K562 (cell line): ENCODE data around the gene KCND3. TPM values are rescaled to one million over a fixed set of nuclear protein-coding genes. Genes with fewer than 3 reads are reported as not detected.

Experiments
- ATAC-seq: fragments of 200-7000 bp; cut with Tn5 transposase; 3 replicates; pipeline ENCODE4 v1.9.1; 2020; ENCODE audit warnings: moderate library complexity
- BruUV-seq: library from RNA; stranded (reverse); fragments of 400-500 nt; replicated peaks from 2 replicates; lab custom pipeline; 2021; lab: Mats Ljungman, UMichigan
- CTCF ChIA-PET: fragments of 300-600 bp; formaldehyde crosslinking; extraction: SDS; loops from one replicate; lab custom pipeline; 2021; ENCODE audit warnings: low intra/inter-chr PET ratio; lab: Yijun Ruan, JAX
- POLR2A ChIA-PET: fragments of 300-600, 350-650 bp; sonication (Branson Sonifier 250); formaldehyde crosslinking; extraction: SDS; loops from one replicate; lab custom pipeline; 2021; ENCODE audit warnings: antibody characterized with exemption, inconsistent platforms; lab: Yijun Ruan, JAX
- DNase-seq, 4 experiments: peaks; one replicate each; pipeline versions ENCODE4 v3.0.0 to v3.0.0-alpha.2; 2011 to 2018; ENCODE audit warnings: low spot score in 3 of 4, mixed read lengths in 3 of 4; ENCODE audit errors: extremely low read depth in 1 of 4
- FAIRE-seq: peaks from 2 replicates; lab custom pipeline; 2011; peaks lifted over from hg19 to GRCh38; lab: Jason Lieb, UNC
- H2AFZ ChIP-seq: 2 replicates; pipeline ENCODE4 v1.6.0; 2011; ENCODE audit warnings: low read depth, low read length, control low read depth, inconsistent platforms
- H3K27ac ChIP-seq: fragments of 200-600 bp; 3 replicates; pipeline ENCODE4 v1.8.0; 2011; ENCODE audit warnings: low read depth, mild to moderate bottlenecking, control low read depth, inconsistent platforms, low read length, moderate library complexity, mixed read lengths; ENCODE audit errors: extremely low read depth
- H3K27me3 ChIP-seq, 2 experiments: fragments of 300-600 bp in 1 of 2; 2 replicates in 1 of 2; 3 replicates in 1 of 2; pipeline versions ENCODE4 v1.6.0 to v1.8.0; 2011; ENCODE audit warnings: inconsistent platforms in 2 of 2, low read length in 2 of 2, mild to moderate bottlenecking in 1 of 2, mixed read lengths in 1 of 2, moderate library complexity in 1 of 2; ENCODE audit not compliant: control insufficient read depth in 2 of 2, insufficient read depth in 2 of 2
- H3K36me3 ChIP-seq: fragments of 300-600 bp; 3 replicates; pipeline ENCODE4 v1.8.0; 2011; ENCODE audit warnings: mild to moderate bottlenecking, low read length, inconsistent platforms; ENCODE audit not compliant: control insufficient read depth, insufficient read depth
- H3K4me1 ChIP-seq, 2 experiments: fragments of 200-600 bp in 1 of 2; replicated peaks in 1 of 2; 2 replicates in 1 of 2; 3 replicates in 1 of 2; pipeline versions ENCODE4 v1.5.1 to v1.8.0; 2011; ENCODE audit warnings: inconsistent platforms in 2 of 2, low read length in 2 of 2, mild to moderate bottlenecking in 1 of 2, mixed read lengths in 1 of 2, moderate library complexity in 1 of 2; ENCODE audit not compliant: control insufficient read depth in 2 of 2, insufficient read depth in 2 of 2
- H3K4me2 ChIP-seq: 2 replicates; pipeline ENCODE4 v1.6.1; 2011; ENCODE audit warnings: low read length, control low read depth, inconsistent platforms, mixed read lengths; ENCODE audit not compliant: insufficient read depth
- H3K4me3 ChIP-seq: fragments of 200-600 bp; sonication (generic), shearing (Covaris generic); 2 replicates; pipeline ENCODE4 v1.5.1; 2016; ENCODE audit warnings: control low read depth, inconsistent platforms
- H3K79me2 ChIP-seq: fragments of 200-600 bp; 3 replicates; pipeline ENCODE4 v1.8.0; 2011; ENCODE audit warnings: low read length, inconsistent platforms; ENCODE audit not compliant: control insufficient read depth, insufficient read depth
- H3K9ac ChIP-seq, 2 experiments: 2 replicates each; pipeline versions ENCODE4 v1.6.0 to v1.6.1; 2011; ENCODE audit warnings: low read depth in 2 of 2, low read length in 2 of 2, control low read depth in 1 of 2, inconsistent platforms in 1 of 2, mild to moderate bottlenecking in 1 of 2, mixed read lengths in 1 of 2; ENCODE audit not compliant: insufficient read depth in 1 of 2
- H3K9me1 ChIP-seq: one replicate; pipeline ENCODE4 v1.6.0; 2011; ENCODE audit warnings: inconsistent platforms, mild to moderate bottlenecking, low read length, moderate library complexity; ENCODE audit not compliant: control insufficient read depth, insufficient read depth
- H3K9me3 ChIP-seq: replicated peaks from 2 replicates; pipeline ENCODE4 v1.5.1; 2011; ENCODE audit warnings: low read depth, low read length, inconsistent platforms; ENCODE audit not compliant: control insufficient read depth, insufficient read depth
- H4K20me1 ChIP-seq: replicated peaks from 2 replicates; pipeline ENCODE4 v1.6.1; 2011; ENCODE audit warnings: low read length, inconsistent platforms, mixed read lengths; ENCODE audit not compliant: control insufficient read depth, insufficient read depth
- CBX2 ChIP-seq: fragments of 200-600 bp; sonication (generic); IDR thresholded peaks from one replicate; pipeline ENCODE4 v1.6.1; 2012; ENCODE audit warnings: mild to moderate bottlenecking, low read length, inconsistent platforms; ENCODE audit not compliant: insufficient read depth, poor library complexity, severe bottlenecking
- E2F3 ChIP-seq: fragments of 250-450 bp; sonication (Bioruptor Pico); IDR thresholded peaks from 2 replicates; pipeline ENCODE4 v1.4.0; 2020; ENCODE audit warnings: mild to moderate bottlenecking
- GATAD2A ChIP-seq: fragments of 450-650 bp; IDR thresholded peaks from 2 replicates; pipeline ENCODE4 v1.6.1; 2017
- MEF2A ChIP-seq: IDR thresholded peaks from 2 replicates; pipeline ENCODE4 v1.6.1; 2011; ENCODE audit warnings: low read depth, mild to moderate bottlenecking, low read length, moderate library complexity; ENCODE audit not compliant: control insufficient read depth
- U2AF2 ChIP-seq: fragments of 200-400 bp; formaldehyde crosslinking; optimal IDR thresholded peaks from 2 replicates; pipeline ENCODE3; 2017; ENCODE audit warnings: low read depth, mild to moderate bottlenecking, low read length
- ZNF778 ChIP-seq: fragments of 450-650 bp; formaldehyde crosslinking; IDR thresholded peaks from 2 replicates; pipeline ENCODE4 v1.4.0; 2020; ENCODE audit warnings: mild to moderate bottlenecking, moderate library complexity
- whole genome bisulfite sequencing: fragments of 100-300 bp; shearing (Covaris generic); methylation state at CpG from one replicate; pipeline ENCODE4 v1.1.6; 2016; ENCODE audit warnings: low coverage, mixed read lengths; ENCODE audit not compliant: insufficient coverage; ENCODE audit errors: missing lambda C conversion rate; 5-methylcytosine and 5-hydroxymethylcytosine counted together
- in situ Hi-C: fragments of 300-500 bp; cut with MboI; formaldehyde crosslinking; loops from 4 replicates; pipeline ENCODE4 v1.15.0; 2018; ENCODE audit warnings: inconsistent platforms, mixed read lengths
- intact Hi-C: fragments of 100-400 bp; cut with micrococcal nuclease; formaldehyde crosslinking; loops from 2 replicates; pipeline ENCODE4 v1.14.2; 2022
- polyA plus RNA-seq, 8 experiments: library from polyadenylated mRNA; depleted of rRNA in 4 of 8; stranded (reverse) in 5 of 8; unstranded in 3 of 8; fragments of >200 nt; fragmentation: Nextera tagmentation in 2 of 8; fragmentation: Illumina TruSeq in 1 of 8; extraction: Ambion mirVana in 2 of 8; extraction: Trizol in 1 of 8; gene quantifications; 2 replicates each; pipeline versions ENCODE4 v1.2.1 to v1.2.3, GENCODE V29; 2011 to 2014; ENCODE audit warnings: inconsistent platforms in 1 of 8, missing spikeins in 1 of 8
- total RNA-seq, 7 experiments: library from RNA; depleted of rRNA in 6 of 7; stranded (reverse); fragments of >200 nt in 6 of 7; fragmentation: Illumina TruSeq in 2 of 7; extraction: Trizol in 2 of 7; gene quantifications; 2 replicates each; pipeline versions ENCODE4 v1.2.1 to v1.2.3, GENCODE V29; 2011 to 2021; ENCODE audit warnings: low replicate concordance in 1 of 7
- TF ChIP-seq, protein P1 (sequence below): fragments of 450-650 bp; IDR thresholded peaks from 2 replicates; pipeline ENCODE4 v1.6.1; 2016; ENCODE audit warnings: missing biosample characterization, missing genetic modification characterization
- TF ChIP-seq, protein P2 (sequence below): fragments of 450-650 bp; IDR thresholded peaks from 2 replicates; pipeline ENCODE4 v1.7.1; 2018; ENCODE audit warnings: mild to moderate bottlenecking, low read depth; ENCODE audit not compliant: partially characterized antibody
- TF ChIP-seq, protein P3 (sequence below): fragments of 450-650 bp; IDR thresholded peaks from 2 replicates; pipeline ENCODE4 v1.6.1; 2017; ENCODE audit warnings: antibody characterized with exemption
- TF ChIP-seq, protein P4 (sequence below): fragments of 450-650 bp; IDR thresholded peaks from 2 replicates; pipeline ENCODE4 v1.6.1; 2016; ENCODE audit warnings: borderline replicate concordance

Gene KCND3
- total and polyA plus RNA-seq, 9 of the 15 experiments (the other 6 are each of a cell fraction or from before 2014, with no cell fraction given), result not detected

DNA sequence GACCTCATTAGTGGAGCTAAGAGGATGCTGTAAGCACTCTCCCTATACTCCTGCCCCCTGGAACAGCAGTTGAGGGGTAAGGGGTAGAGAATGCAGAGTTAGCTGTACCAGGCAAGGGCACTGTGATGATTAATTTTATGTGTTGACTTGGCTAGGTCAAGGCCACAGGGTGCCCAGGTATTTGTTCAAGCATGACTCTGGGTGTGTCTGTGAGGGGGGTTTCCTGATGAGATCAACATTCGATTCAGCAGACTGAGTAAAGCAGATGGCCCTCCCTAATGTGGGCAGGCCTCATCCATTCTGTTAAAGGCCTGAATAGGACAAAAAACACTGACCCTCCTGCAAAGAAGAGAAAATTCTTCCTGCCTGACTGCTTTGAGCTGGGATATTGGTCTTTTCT lies 110.8 kb downstream of the KCND3 start:
- POLR2A ChIA-PET, result interaction anchor here (0.9 kb wide), 1 partner anchor 9 kb away, joined by 4 read pairs; no protein-coding TSS in a partner anchor
- FAIRE-seq (no peak), DNase-seq (no peak), ATAC-seq (no peak)
- Histone ChIP-seq H3K9me1 (no peaks in the 10 kb centered on the region), H3K9me3 (no peaks in the 10 kb centered on the region), H3K4me1 (no peaks in the 10 kb centered on the region; a peak in 1 of 5 replicates), H3K79me2 (no peaks in the 10 kb centered on the region), H3K27me3 (peaks cover 13 to 51% of the 10 kb centered on the region in 2 experiments), H3K36me3 (no peaks in the 10 kb centered on the region), H4K20me1 (peaks cover 3% of the 10 kb centered on the region; the same call in 1 of the 2 replicates), H3K9ac (no peak overlapping the region), H2AFZ (no peak overlapping the region), H3K4me3 (no peak overlapping the region), H3K27ac (no peak overlapping the region), H3K4me2 (no peak overlapping the region)
- TF ChIP-seq CBX2, result no peak
- TF ChIP-seq, protein P1, sequence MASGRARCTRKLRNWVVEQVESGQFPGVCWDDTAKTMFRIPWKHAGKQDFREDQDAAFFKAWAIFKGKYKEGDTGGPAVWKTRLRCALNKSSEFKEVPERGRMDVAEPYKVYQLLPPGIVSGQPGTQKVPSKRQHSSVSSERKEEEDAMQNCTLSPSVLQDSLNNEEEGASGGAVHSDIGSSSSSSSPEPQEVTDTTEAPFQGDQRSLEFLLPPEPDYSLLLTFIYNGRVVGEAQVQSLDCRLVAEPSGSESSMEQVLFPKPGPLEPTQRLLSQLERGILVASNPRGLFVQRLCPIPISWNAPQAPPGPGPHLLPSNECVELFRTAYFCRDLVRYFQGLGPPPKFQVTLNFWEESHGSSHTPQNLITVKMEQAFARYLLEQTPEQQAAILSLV (tag), result no peak
- no peak for TF ChIP-seq U2AF2
- no peak for TF ChIP-seq ZNF778
- TF ChIP-seq, protein P2, sequence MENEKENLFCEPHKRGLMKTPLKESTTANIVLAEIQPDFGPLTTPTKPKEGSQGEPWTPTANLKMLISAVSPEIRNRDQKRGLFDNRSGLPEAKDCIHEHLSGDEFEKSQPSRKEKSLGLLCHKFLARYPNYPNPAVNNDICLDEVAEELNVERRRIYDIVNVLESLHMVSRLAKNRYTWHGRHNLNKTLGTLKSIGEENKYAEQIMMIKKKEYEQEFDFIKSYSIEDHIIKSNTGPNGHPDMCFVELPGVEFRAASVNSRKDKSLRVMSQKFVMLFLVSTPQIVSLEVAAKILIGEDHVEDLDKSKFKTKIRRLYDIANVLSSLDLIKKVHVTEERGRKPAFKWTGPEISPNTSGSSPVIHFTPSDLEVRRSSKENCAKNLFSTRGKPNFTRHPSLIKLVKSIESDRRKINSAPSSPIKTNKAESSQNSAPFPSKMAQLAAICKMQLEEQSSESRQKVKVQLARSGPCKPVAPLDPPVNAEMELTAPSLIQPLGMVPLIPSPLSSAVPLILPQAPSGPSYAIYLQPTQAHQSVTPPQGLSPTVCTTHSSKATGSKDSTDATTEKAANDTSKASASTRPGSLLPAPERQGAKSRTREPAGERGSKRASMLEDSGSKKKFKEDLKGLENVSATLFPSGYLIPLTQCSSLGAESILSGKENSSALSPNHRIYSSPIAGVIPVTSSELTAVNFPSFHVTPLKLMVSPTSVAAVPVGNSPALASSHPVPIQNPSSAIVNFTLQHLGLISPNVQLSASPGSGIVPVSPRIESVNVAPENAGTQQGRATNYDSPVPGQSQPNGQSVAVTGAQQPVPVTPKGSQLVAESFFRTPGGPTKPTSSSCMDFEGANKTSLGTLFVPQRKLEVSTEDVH, result no peak
- TF ChIP-seq E2F3, result no peak
- TF ChIP-seq, protein P3, sequence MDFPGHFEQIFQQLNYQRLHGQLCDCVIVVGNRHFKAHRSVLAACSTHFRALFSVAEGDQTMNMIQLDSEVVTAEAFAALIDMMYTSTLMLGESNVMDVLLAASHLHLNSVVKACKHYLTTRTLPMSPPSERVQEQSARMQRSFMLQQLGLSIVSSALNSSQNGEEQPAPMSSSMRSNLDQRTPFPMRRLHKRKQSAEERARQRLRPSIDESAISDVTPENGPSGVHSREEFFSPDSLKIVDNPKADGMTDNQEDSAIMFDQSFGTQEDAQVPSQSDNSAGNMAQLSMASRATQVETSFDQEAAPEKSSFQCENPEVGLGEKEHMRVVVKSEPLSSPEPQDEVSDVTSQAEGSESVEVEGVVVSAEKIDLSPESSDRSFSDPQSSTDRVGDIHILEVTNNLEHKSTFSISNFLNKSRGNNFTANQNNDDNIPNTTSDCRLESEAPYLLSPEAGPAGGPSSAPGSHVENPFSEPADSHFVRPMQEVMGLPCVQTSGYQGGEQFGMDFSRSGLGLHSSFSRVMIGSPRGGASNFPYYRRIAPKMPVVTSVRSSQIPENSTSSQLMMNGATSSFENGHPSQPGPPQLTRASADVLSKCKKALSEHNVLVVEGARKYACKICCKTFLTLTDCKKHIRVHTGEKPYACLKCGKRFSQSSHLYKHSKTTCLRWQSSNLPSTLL, result no peak
- no peak for TF ChIP-seq MEF2A
- no peak for TF ChIP-seq GATAD2A
- TF ChIP-seq, protein P4, sequence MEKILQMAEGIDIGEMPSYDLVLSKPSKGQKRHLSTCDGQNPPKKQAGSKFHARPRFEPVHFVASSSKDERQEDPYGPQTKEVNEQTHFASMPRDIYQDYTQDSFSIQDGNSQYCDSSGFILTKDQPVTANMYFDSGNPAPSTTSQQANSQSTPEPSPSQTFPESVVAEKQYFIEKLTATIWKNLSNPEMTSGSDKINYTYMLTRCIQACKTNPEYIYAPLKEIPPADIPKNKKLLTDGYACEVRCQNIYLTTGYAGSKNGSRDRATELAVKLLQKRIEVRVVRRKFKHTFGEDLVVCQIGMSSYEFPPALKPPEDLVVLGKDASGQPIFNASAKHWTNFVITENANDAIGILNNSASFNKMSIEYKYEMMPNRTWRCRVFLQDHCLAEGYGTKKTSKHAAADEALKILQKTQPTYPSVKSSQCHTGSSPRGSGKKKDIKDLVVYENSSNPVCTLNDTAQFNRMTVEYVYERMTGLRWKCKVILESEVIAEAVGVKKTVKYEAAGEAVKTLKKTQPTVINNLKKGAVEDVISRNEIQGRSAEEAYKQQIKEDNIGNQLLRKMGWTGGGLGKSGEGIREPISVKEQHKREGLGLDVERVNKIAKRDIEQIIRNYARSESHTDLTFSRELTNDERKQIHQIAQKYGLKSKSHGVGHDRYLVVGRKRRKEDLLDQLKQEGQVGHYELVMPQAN, result no peak
- CTCF ChIA-PET, result no interaction called here
- BruUV-seq, result no TSS peak
- in situ Hi-C loops, result no loop called here
- WGBS, result 9% methylated on average over 1 of the region's 1 CpG
- intact Hi-C loops, result no loop called here
